HG03378 (cell line): ENCODE data around the gene ABCB9.
"Not testable (repeated sequence)": the region's sequence is repeated elsewhere in the genome, so short reads cannot be mapped to it uniquely, and the experiment has no call there.

ENCODE experiments used
- ATAC-seq: cut with Tn5 transposase; IDR thresholded peaks from one replicate; pipeline ENCODE4 v1.9.1; 2021; ENCODE audit warnings: mild to moderate bottlenecking, moderate library complexity; ENCODE audit not compliant: unreplicated experiment

ABCB9 gene

GRCh38 chr12:122944605-122945592 is 21.4 kb downstream of the ABCB9 start:
- no peak for ATAC-seq

GRCh38 chr12:122943196-122943595 is 23.1 kb downstream of the ABCB9 start:
- no peak for ATAC-seq

GRCh38 chr12:122942637-122943036 is 23.6 kb downstream of the ABCB9 start:
- no peak for ATAC-seq

GRCh38 chr12:122941351-122941750 is 24.9 kb downstream of the ABCB9 start:
- not testable (repeated sequence) for ATAC-seq

GRCh38 chr12:122939125-122939524 is 27.1 kb downstream of the ABCB9 start:
- no peak for ATAC-seq

GRCh38 chr12:122937622-122938091 is 28.6 kb downstream of the ABCB9 start:
- no peak for ATAC-seq

- no peak for ATAC-seq
Observed at GRCh38 chr12:122935318-122935717, 30.9 kb downstream of the ABCB9 start.

GRCh38 chr12:122934722-122935121 is 31.5 kb downstream of the ABCB9 start:
- ATAC-seq: no peak

- ATAC-seq: no peak
Observed at GRCh38 chr12:122932207-122932606, 34.1 kb downstream of the ABCB9 start.

GRCh38 chr12:122929812-122930211 is 36.5 kb downstream of the ABCB9 start:
- no peak for ATAC-seq

GRCh38 chr12:122929148-122929538 is 37.1 kb downstream of the ABCB9 start:
- ATAC-seq: no peak

GRCh38 chr12:122928404-122929147 is 37.7 kb downstream of the ABCB9 start:
- ATAC-seq: no peak

GRCh38 chr12:122927756-122928403 is 38.4 kb downstream of the ABCB9 start:
- no peak for ATAC-seq

- ATAC-seq: no peak
Observed at GRCh38 chr12:122921917-122922316, 44.3 kb downstream of the ABCB9 start.

GRCh38 chr12:122920687-122921086 is 45.6 kb downstream of the ABCB9 start:
- ATAC-seq: no peak

GRCh38 chr12:122918827-122919226 is 47.4 kb downstream of the ABCB9 start:
- no peak for ATAC-seq

GRCh38 chr12:122917507-122918121 is 48.6 kb downstream of the ABCB9 start:
- no peak for ATAC-seq

GRCh38 chr12:122909442-122910288 is 56.6 kb downstream of the ABCB9 start:
- ATAC-seq: no peak

- ATAC-seq: no peak
Observed at GRCh38 chr12:122908915-122909314, 57.3 kb downstream of the ABCB9 start.

GRCh38 chr12:122905258-122905657 is 61.0 kb downstream of the ABCB9 start:
- ATAC-seq: not testable (repeated sequence)
